Measurements from ENCODE around the gene OSM.

OSM gene

GRCh38 chr22:30272781-30273601, 6.3 kb upstream of the OSM start:
- peak overlapping the region; percentile 100 for H3K27ac ChIP-seq
- H3K36me3 ChIP-seq, result peaks cover 4% of the 10 kb centered on the region
- H3K27me3 ChIP-seq, result no peaks in the 10 kb centered on the region
- H3K4me1 ChIP-seq (ENCODE audit: control insufficient read depth in 1 of 2, insufficient read depth in 1 of 2, low read depth in 1 of 2, low read length in 1 of 2), result peaks cover 96 to 98% of the 10 kb centered on the region in 2 experiments
- peak; percentile 41 for TF ChIP-seq CTCF (IDR thresholded peaks at IDR 0.05)
- H3K9me3 ChIP-seq, result no peaks in the 10 kb centered on the region
- H3K4me3 ChIP-seq (ENCODE audit: low read depth in 1 of 2, low read length in 1 of 2), result peak overlapping the region in 1 of 2 experiments; percentile 36

GRCh38 chr22:30270832-30271231, 4.2 kb upstream of the OSM start:
- Histone ChIP-seq H3K27me3 (no peaks in the 10 kb centered on the region), H3K4me1 (ENCODE audit: control insufficient read depth in 1 of 2, insufficient read depth in 1 of 2, low read depth in 1 of 2, low read length in 1 of 2) (peaks cover 90 to 96% of the 10 kb centered on the region in 2 experiments), H3K36me3 (peaks cover 4% of the 10 kb centered on the region), H3K27ac (peak overlapping the region; percentile 100), H3K4me3 (ENCODE audit: low read depth in 1 of 2, low read length in 1 of 2) (peak overlapping the region; percentile 46 to 49), H3K9me3 (no peaks in the 10 kb centered on the region)
- TF ChIP-seq CTCF (IDR thresholded peaks at IDR 0.05), result peak; percentile 44

- H3K9me3 ChIP-seq, result no peaks in the 10 kb centered on the region
- H3K4me3 ChIP-seq (ENCODE audit: low read depth in 1 of 2, low read length in 1 of 2), result peak overlapping the region; percentile 96 to 99
- peaks cover 24% of the 10 kb centered on the region for H3K36me3 ChIP-seq
- H3K4me1 ChIP-seq (ENCODE audit: control insufficient read depth in 1 of 2, insufficient read depth in 1 of 2, low read depth in 1 of 2, low read length in 1 of 2), result peaks cover 90 to 98% of the 10 kb centered on the region in 2 experiments
- no peaks in the 10 kb centered on the region for H3K27me3 ChIP-seq
- no peak for TF ChIP-seq CTCF (IDR thresholded peaks at IDR 0.05)
- H3K27ac ChIP-seq, result peak overlapping the region; percentile 100
Observed at GRCh38 chr22:30268331-30268730, 1.7 kb upstream of the OSM start.

GRCh38 chr22:30267382-30268302, 991 bp upstream of the OSM start:
- H3K36me3 ChIP-seq, result peaks cover 25% of the 10 kb centered on the region
- H3K27ac ChIP-seq, result peak overlapping the region; percentile 100
- no peak for TF ChIP-seq CTCF (IDR thresholded peaks at IDR 0.05)
- peak overlapping the region; percentile 96 to 99 for H3K4me3 ChIP-seq (ENCODE audit: low read depth in 1 of 2, low read length in 1 of 2)
- no peaks in the 10 kb centered on the region for H3K9me3 ChIP-seq
- peaks cover 90 to 98% of the 10 kb centered on the region in 2 experiments for H3K4me1 ChIP-seq (ENCODE audit: control insufficient read depth in 1 of 2, insufficient read depth in 1 of 2, low read depth in 1 of 2, low read length in 1 of 2)
- H3K27me3 ChIP-seq, result no peaks in the 10 kb centered on the region

- H3K4me1 ChIP-seq (ENCODE audit: control insufficient read depth in 1 of 2, insufficient read depth in 1 of 2, low read depth in 1 of 2, low read length in 1 of 2), result peaks cover 90 to 98% of the 10 kb centered on the region in 2 experiments
Observed at GRCh38 chr22:30265823-30266444, 717 bp downstream of the OSM start.

More at GRCh38 chr22:30265823-30266444, 717 bp downstream of the OSM start:
- Histone ChIP-seq H3K27me3 (no peaks in the 10 kb centered on the region), H3K36me3 (peaks cover 25% of the 10 kb centered on the region), H3K27ac (peak overlapping the region; percentile 100), H3K4me3 (ENCODE audit: low read depth in 1 of 2, low read length in 1 of 2) (peak overlapping the region; percentile 96 to 99), H3K9me3 (no peaks in the 10 kb centered on the region)
- peak; percentile 36 for TF ChIP-seq CTCF (IDR thresholded peaks at IDR 0.05)
